Activated gamma-delta T cell treated with anti-CD3 and anti-CD28 coated beads, Interleukin-2, amount 50 U/mL, for 16 hours (primary cell): ENCODE measurements around the gene TMEM184A.

Experiments
- DNase-seq: peaks from one replicate; pipeline ENCODE4 v3.0.0-alpha.2; 2020; ENCODE audit warnings: low read depth

The TMEM184A gene

GRCh38 chr7:1501487-1502270 is 54.3 kb downstream of the TMEM184A start:
- no peak for DNase-seq

GRCh38 chr7:1500064-1500807 is 55.8 kb downstream of the TMEM184A start:
- DNase-seq = no peak

- DNase-seq = no peak
Observed at GRCh38 chr7:1499367-1500029, 56.5 kb downstream of the TMEM184A start.

GRCh38 chr7:1498370-1499305 is 57.4 kb downstream of the TMEM184A start:
- no peak for DNase-seq

- DNase-seq = no peak
Observed at GRCh38 chr7:1497293-1497927, 58.6 kb downstream of the TMEM184A start.

GRCh38 chr7:1496531-1497292 is 59.3 kb downstream of the TMEM184A start:
- DNase-seq = no peak

GRCh38 chr7:1495564-1496242 is 60.3 kb downstream of the TMEM184A start:
- DNase-seq = no peak

GRCh38 chr7:1494866-1495563 is 61.0 kb downstream of the TMEM184A start:
- no peak for DNase-seq

GRCh38 chr7:1494447-1494846 is 61.6 kb downstream of the TMEM184A start:
- DNase-seq = no peak

GRCh38 chr7:1493571-1493970 is 62.4 kb downstream of the TMEM184A start:
- no peak for DNase-seq

- no peak for DNase-seq
Observed at GRCh38 chr7:1493129-1493528, 62.9 kb downstream of the TMEM184A start.

- DNase-seq = no peak
Observed at GRCh38 chr7:1492640-1493039, 63.4 kb downstream of the TMEM184A start.
